Thoracic aorta (tissue), 2 donors: ENCODE results near the gene EYA4. TPM values are rescaled to one million over a fixed set of nuclear protein-coding genes. Genes with fewer than 3 reads are reported as not detected.

Experiments
- ATAC-seq: fragments of 150-250 bp; one replicate; pipeline ENCODE4 v1.8.0; 2017; ENCODE audit warnings: low read depth; ENCODE audit not compliant: insufficient number of reproducible peaks, low FRiP score
- DNase-seq: peaks from one replicate; pipeline ENCODE4 v3.0.0-alpha.2; 2020; ENCODE audit warnings: low spot score
- H3K27ac ChIP-seq, 2 donors: fragments of 200-600 bp; sonication (generic); 1 replicate in 1 of 2; 2 replicates in 1 of 2; pipeline ENCODE4 v1.5.1; 2016; ENCODE audit warnings: mild to moderate bottlenecking in 2 of 2, moderate library complexity in 2 of 2
- H3K27me3 ChIP-seq: fragments of 200-600 bp; sonication (generic); replicated peaks from 2 replicates; pipeline ENCODE4 v1.6.0; 2016; ENCODE audit warnings: mild to moderate bottlenecking; ENCODE audit not compliant: insufficient read depth
- H3K36me3 ChIP-seq: fragments of 200-600 bp; sonication (generic); one replicate; pipeline ENCODE4 v1.5.1; 2016
- H3K4me1 ChIP-seq, 2 donors: fragments of 200-600 bp; sonication (generic); 1 replicate in 1 of 2; 2 replicates in 1 of 2; pipeline versions ENCODE4 v1.5.1 to v1.6.0; 2016; ENCODE audit warnings: low read depth in 2 of 2, mild to moderate bottlenecking in 1 of 2; ENCODE audit not compliant: control insufficient read depth in 1 of 2
- H3K4me3 ChIP-seq: fragments of 200-600 bp; sonication (generic); 2 replicates; pipeline ENCODE4 v1.5.1; 2016; ENCODE audit warnings: mild to moderate bottlenecking
- H3K9me3 ChIP-seq: fragments of 200-600 bp; sonication (generic); 2 replicates; pipeline ENCODE4 v1.5.1; 2016
- CTCF ChIP-seq: fragments of 200-600 bp; sonication (generic); IDR thresholded peaks from one replicate; pipeline ENCODE4 v1.5.1; 2019; ENCODE audit warnings: antibody characterized with exemption
- total RNA-seq, 2 donors: library from RNA; depleted of rRNA; stranded (reverse); fragments of >200 nt; gene quantifications; one replicate each; pipeline versions ENCODE4 v1.1.0 to v1.2.3, GENCODE V29; 2016

Gene EYA4
- total RNA-seq, 2 donors from 2014 or later, result 1.3 to 3.0 TPM

GRCh38 chr6:133214267-133214666 is 26.9 kb upstream of the EYA4 start:
- no peaks in the 10 kb centered on the region for H3K9me3 ChIP-seq
- H3K4me1 ChIP-seq, result no peaks in the 10 kb centered on the region
- no peak overlapping the region for H3K4me3 ChIP-seq
- no peaks in the 10 kb centered on the region for H3K36me3 ChIP-seq
- H3K27me3 ChIP-seq, result no peaks in the 10 kb centered on the region
- TF ChIP-seq CTCF, result no peak
- no peak for ATAC-seq
- DNase-seq, result no peak
- H3K27ac ChIP-seq, result no peak overlapping the region

DNA sequence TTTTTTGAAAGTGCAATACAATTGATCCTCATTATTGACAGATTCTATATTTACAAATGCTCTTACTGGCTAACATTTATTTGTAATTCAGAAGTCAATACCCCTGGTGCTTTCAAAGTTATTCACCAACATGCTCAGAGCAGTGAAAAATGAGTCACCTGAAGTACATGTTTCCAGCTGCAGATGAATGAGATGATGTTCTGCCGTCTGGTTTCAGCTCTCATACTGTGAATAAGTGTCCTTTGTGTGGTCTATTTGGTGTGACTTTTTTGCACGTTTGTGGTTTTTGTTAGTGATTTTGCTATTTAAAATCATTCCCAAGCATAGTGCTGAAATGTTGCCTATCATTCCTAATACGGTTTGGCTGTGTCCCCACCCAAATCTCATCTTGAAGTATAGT is 22.3 kb upstream of the EYA4 start:
- no peak overlapping the region for H3K27ac ChIP-seq
- H3K4me1 ChIP-seq, result no peaks in the 10 kb centered on the region
- H3K9me3 ChIP-seq, result no peaks in the 10 kb centered on the region
- H3K4me3 ChIP-seq, result no peak overlapping the region
- ATAC-seq (no peak), DNase-seq (no peak)
- no peak for TF ChIP-seq CTCF
- H3K27me3 ChIP-seq, result no peaks in the 10 kb centered on the region
- H3K36me3 ChIP-seq, result no peaks in the 10 kb centered on the region

DNA sequence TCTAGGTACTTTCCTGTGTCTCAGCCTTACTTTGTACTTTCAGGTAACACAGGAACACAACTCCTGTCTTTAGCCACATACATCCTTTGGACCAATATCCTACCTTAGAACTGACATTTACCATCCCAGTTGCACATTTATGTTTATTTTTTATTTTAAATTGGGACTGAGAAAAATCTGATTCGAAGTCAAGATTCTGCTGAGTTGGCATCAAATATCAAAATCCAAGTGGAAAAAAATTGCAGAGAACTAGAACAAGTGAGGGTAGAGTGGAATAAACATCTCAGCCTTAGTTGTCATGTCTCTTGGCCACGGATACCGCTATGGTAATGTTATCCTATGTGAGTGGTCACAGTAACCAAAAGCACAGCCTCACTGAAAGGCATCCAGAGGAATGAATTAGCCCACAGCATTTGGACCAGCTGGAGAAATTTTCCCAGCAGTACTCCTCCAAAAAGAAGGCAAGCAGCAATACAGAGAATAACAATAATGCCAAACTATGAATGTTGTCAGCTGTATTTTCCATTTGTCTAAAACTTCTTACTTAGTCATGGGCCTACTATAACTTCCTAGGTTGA is 17.6 kb upstream of the EYA4 start:
- H3K27ac ChIP-seq, result no peak overlapping the region
- no peak for TF ChIP-seq CTCF

DNA sequence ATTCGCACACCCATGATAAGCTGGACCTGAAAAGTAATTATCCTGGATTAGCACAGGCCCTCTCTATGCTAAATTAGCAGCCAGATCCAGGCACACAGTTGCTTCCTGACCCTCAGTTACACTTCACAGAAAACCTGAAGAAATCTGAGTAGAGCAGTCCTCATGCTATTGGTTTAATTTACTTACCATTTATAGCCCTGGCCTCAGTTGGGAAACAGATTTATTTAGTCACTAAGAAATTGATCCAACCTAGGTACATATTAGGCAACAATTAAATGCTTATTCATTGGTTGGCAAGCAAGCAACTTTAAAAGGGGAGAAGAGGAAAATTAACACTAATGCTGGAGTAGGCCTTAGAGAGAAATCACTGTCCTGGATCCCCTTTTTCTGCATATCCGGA is 15.6 kb upstream of the EYA4 start:
- Histone ChIP-seq H3K27me3 (no peaks in the 10 kb centered on the region), H3K4me1 (no peaks in the 10 kb centered on the region), H3K4me3 (no peak overlapping the region), H3K36me3 (no peaks in the 10 kb centered on the region), H3K27ac (no peak overlapping the region), H3K9me3 (no peaks in the 10 kb centered on the region)
- TF ChIP-seq CTCF, result no peak
- DNase-seq (no peak), ATAC-seq (no peak)

More for the DNA sequence above, 17.6 kb upstream of the EYA4 start:
- ATAC-seq, result no peak
- no peaks in the 10 kb centered on the region for H3K36me3 ChIP-seq
- DNase-seq, result no peak
- H3K4me3 ChIP-seq, result no peak overlapping the region
- H3K4me1 ChIP-seq, result no peaks in the 10 kb centered on the region
- no peaks in the 10 kb centered on the region for H3K27me3 ChIP-seq
- H3K9me3 ChIP-seq, result no peaks in the 10 kb centered on the region

DNA sequence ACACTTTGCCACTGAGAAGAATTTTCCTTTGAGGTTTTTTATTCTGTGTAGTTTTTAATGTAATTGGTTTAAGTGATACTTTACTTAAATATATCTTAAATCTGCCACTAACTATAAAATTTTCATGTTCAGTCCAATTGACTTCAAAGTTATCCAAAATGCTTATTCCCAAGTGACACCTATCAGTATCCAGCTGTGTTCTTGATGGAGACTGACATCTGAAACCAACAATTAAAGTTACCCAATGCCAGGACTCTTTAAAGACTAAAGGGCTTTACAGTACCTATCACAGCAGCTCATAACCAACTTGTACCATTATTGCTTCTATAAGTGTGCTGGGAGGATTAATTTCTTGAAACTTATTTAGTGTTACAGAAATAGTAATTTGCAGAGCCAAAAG is 13.8 kb upstream of the EYA4 start:
- no peaks in the 10 kb centered on the region for H3K4me1 ChIP-seq
- ATAC-seq, result no peak
- no peak for TF ChIP-seq CTCF

More for the DNA sequence above, 13.8 kb upstream of the EYA4 start:
- H3K4me3 ChIP-seq, result no peak overlapping the region
- H3K9me3 ChIP-seq, result no peaks in the 10 kb centered on the region
- no peaks in the 10 kb centered on the region for H3K27me3 ChIP-seq
- H3K36me3 ChIP-seq, result no peaks in the 10 kb centered on the region
- no peak overlapping the region for H3K27ac ChIP-seq
- no peak for DNase-seq
